HL-60 (cell line): Measurements from ENCODE around the gene SLC28A2.
"Not testable (repeated sequence)": the region's sequence is repeated elsewhere in the genome, so short reads cannot be mapped to it uniquely, and the experiment has no call there.

Source experiments
- CTCF ChIP-seq: IDR thresholded peaks from one replicate; pipeline ENCODE4 v1.5.1; 2011; ENCODE audit warnings: low read length, control low read depth, inconsistent platforms; ENCODE audit not compliant: insufficient read depth
- GABPA ChIP-seq: IDR thresholded peaks from 2 replicates; pipeline ENCODE4 v1.6.1; 2012; ENCODE audit warnings: low read depth
- POLR2AphosphoS5 ChIP-seq: IDR thresholded peaks from 2 replicates; pipeline ENCODE4 v1.6.1; 2012; ENCODE audit warnings: low read depth
- REST ChIP-seq: IDR thresholded peaks from 2 replicates; pipeline ENCODE4 v1.6.1; 2012; ENCODE audit warnings: low read depth; ENCODE audit not compliant: insufficient replicate concordance
- SPI1 ChIP-seq: IDR thresholded peaks from 2 replicates; pipeline ENCODE4 v1.6.1; 2012; ENCODE audit warnings: low read depth, mild to moderate bottlenecking, borderline replicate concordance

GRCh38 chr15:45298964-45299378, 46.9 kb downstream of the SLC28A2 start:
- not testable (repeated sequence) for TF ChIP-seq CTCF, GABPA, POLR2AphosphoS5, REST, SPI1
